ENCODE results near the gene ARHGAP12.

Gene ARHGAP12

GRCh38 chr10:31873724-31874123, 54.9 kb downstream of the ARHGAP12 start:
- DNase-seq: no peak

- DNase-seq: no peak
These were observed 57.2 kb downstream of the ARHGAP12 start for GRCh38 chr10:31871266-31872065.

DNA sequence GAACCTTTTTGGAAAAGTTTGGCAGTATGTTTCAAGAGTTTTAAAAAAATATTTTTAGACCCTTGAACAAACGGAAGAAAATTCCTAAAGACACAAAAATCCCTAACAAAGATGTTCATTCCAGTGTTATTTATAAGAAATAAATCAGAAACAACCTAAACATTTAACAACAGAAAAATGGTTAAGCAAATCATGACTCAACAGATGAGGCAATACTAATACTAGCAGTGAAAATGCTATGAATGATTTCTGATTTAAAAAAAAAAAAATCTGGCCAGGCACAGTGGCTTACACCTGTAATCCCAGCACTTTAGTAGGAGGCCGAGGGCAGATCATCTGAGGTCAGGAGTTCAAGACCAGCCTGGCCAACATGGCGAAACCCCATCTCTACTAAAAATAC, 61.0 kb downstream of the ARHGAP12 start:
- no peak for DNase-seq

DNA sequence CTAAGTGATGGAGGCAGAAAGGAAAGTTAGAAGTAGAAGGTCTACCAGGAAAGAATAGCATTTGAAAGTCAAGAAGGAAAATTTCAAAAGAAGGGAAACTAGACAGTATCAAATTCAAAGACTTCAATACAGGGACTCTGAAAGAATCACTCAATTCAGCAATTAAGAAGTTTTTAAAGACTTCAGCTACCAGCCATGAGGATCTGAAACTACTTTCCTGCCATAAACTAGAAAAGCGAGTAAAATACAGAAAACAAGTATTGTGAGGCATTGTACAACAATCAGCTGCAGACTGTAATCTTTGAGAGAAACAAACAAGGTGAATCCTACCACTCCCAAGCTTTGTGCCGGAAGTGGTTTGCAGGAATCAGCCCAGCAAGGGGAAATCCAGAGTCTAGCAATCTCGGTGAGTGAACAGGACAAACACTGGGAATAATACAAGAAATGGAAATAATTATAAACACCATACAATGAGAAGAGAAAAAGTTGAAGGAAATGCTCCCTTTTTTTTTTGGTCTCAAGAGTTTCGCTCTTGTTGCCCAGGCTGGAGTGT, 62.4 kb downstream of the ARHGAP12 start:
- DNase-seq: no peak

DNA sequence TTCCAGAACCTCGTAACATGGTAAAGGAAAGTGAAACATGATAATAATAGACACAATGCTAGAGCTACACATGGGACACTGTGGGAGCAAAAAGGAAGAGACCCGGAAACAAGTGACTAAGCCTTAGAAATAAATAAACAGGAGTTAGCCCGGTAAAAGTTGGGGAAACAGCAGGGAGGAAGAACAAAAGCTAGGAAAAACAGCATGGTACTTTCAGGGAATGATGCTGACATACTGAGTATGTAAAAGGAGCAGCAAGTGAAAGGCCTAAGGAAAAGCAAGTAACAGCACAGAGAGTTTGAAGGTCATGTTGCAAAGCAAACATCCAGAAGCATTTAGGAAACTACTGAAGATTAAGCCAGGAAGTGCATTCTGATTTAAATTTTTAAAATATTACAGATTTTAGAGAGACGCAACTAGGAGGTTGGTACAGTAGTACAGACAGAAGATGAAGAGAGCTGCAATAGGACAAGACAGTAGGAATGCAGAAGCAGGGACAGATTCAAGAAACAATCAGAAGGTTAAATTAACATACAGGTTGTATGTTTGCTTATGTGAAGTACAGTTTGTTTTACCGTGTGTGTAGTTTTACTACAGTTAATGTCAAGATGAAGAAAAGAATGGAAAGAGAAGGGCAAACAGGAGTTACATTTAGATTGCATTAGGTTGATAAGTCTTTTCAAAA, 63.7 kb downstream of the ARHGAP12 start:
- DNase-seq: no peak

DNA sequence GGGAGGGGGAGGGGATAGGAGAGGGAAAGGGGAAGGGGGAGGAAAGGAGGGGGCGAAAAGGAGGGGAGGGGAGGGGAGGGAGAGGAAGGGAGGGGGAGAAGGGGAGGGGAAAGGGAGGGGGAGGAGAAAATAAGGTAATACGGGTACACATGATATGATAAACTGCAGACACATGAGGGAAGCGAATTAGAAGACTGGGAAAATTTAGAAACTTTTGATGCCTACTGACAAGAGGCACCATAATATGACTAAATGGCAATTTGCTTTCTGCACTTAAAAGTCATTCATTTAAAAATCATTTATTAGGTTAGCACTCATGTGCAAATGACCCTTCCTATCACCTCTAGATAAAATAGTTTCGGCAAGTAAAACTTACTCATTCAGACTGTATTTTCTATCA, 73.6 kb downstream of the ARHGAP12 start:
- no peak for DNase-seq

GRCh38 chr10:31853629-31854028, 75.0 kb downstream of the ARHGAP12 start:
- DNase-seq: no peak

- no peak for DNase-seq
These were observed 77.4 kb downstream of the ARHGAP12 start for GRCh38 chr10:31851216-31851615.

GRCh38 chr10:31847515-31847914, 81.1 kb downstream of the ARHGAP12 start:
- DNase-seq: no peak

GRCh38 chr10:31838709-31839108, 89.9 kb downstream of the ARHGAP12 start:
- no peak for DNase-seq

DNA sequence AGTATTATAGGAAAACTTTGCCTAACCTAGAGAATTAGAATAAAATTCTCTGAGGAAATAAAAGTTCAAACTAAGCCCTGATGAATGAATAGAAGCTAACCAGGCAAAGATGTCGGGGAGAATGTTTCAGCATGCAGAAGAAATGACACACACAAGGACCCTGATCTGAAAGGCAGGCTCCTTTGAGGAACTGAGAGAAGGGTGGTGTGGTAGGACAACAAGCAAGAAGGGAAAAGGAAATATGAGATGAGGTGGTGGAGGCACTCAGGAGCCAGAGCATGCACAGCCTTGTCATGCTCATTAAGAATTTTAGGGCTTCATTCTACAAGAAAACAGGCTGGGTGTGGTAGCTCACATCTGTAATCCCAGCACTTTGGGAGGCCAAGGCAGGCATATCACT, 90.6 kb downstream of the ARHGAP12 start:
- no peak for DNase-seq

GRCh38 chr10:31836569-31837406, 91.8 kb downstream of the ARHGAP12 start:
- DNase-seq: no peak

DNA sequence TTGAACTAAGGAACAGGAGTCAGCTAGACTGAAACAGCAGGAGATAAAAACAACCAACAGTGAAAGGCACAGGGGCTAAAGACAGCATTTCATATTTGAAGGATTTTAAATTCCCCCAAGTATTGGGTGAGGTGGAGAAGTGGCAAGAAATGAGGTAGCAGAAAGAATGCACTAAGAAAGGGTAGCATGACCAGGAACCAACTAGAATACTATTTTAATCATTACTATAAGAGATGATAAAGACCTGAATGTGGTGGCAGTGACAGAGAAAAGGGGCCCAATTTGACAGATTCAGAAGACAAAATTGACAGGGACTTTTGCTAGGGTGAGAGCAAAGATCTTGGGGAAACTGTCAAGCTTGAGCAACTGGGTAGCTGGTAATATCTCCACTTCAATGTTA, 94.9 kb downstream of the ARHGAP12 start:
- DNase-seq: no peak

DNA sequence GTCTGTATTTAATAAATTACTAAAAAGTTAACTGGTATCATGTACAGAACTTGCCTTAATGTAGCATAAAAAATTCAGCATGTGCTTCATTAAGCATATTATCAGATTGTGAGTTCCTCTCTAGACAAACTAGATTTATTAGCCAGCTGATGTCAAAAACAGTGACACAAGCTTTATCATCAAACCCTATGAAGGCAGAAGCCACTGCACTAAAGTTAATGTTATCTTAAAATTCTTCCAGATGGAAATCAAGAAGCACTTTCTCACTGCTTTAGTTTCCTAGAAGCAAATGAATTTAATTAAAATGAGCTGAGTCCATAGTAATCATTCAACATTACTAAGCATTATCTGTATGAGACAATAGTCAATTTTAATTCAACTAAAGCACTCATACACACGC, 96.4 kb downstream of the ARHGAP12 start:
- no peak for DNase-seq

GRCh38 chr10:31830887-31831286, 97.7 kb downstream of the ARHGAP12 start:
- no peak for DNase-seq

- no peak for DNase-seq
These were observed 98.9 kb downstream of the ARHGAP12 start for GRCh38 chr10:31829776-31830175.

GRCh38 chr10:31823358-31823757, 105.3 kb downstream of the ARHGAP12 start:
- no peak for DNase-seq

DNA sequence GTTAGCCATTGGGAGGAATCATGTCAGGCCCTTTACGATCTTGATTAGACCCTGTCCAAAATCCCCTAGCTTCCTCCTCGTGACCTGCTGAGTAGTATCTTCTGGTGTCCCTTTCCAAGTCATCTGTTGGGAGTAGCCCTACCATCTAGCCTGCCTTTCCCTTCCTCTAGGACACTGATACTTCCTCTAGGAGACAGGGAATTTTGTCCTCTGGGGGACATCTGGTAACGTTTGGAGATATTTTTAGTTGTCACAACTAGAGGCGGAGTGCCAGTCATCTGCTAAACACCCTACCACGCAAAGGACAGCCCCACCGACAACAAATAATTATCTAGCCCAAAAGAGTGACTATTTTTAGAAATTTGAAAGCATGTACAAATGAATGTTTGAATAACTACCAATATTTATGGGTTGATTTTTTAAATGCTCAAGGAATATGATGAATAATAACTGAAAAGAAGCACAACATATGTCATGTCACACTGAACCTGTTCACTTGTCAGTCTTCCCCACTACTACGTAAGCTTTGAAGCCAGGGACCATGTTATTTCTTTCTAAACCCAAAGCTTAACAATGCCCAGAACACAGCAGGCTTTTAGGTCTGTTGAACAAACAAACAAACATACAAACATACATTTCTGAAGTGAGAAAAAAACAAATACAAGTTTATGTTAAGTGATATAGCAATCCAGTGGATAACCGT, 105.9 kb downstream of the ARHGAP12 start:
- no peak for DNase-seq

GRCh38 chr10:31822150-31822549, 106.5 kb downstream of the ARHGAP12 start:
- DNase-seq: no peak

GRCh38 chr10:31820778-31821369, 107.8 kb downstream of the ARHGAP12 start:
- DNase-seq: no peak

GRCh38 chr10:31820096-31820495, 108.5 kb downstream of the ARHGAP12 start:
- no peak for DNase-seq

GRCh38 chr10:31819391-31819820, 109.2 kb downstream of the ARHGAP12 start:
- no peak for DNase-seq

Data from T1000 (cell line).